ENCODE results near the gene DNAH6. TPM values are rescaled to one million over a fixed set of nuclear protein-coding genes. Genes with fewer than 3 reads are reported as not detected.

Gene DNAH6
- total RNA-seq, 1 experiment from 2014 or later: 1.6 TPM

- ChIA-PET POLR2A (no interaction called here), RAD21 (ENCODE audit: low non-redundant PET in 1 of 2, low total read pairs in 2 of 2, uncharacterized antibody in 2 of 2, unreplicated experiment in 2 of 2) (no interaction called here), CTCF (interaction anchor here (0.7 kb wide), 1 partner anchor 200 kb away, joined by 3 read pairs; no protein-coding TSS in a partner anchor)
- no peak overlapping the region for H3K4me3 ChIP-seq (replicated peaks in 1 of 2; ENCODE audit: low read depth in 1 of 2, low read length in 2 of 2)
- no peak for DNase-seq (ENCODE audit: low read depth, low spot score)
- H3K27me3 ChIP-seq (ENCODE audit: insufficient read depth, low read length): no peaks in the 10 kb centered on the region
- H3K4me1 ChIP-seq (ENCODE audit: control insufficient read depth in 1 of 2, insufficient read depth in 2 of 2, low read length in 2 of 2): no peaks in the 10 kb centered on the region
- H3K9ac ChIP-seq (ENCODE audit: low read length): no peak overlapping the region
- intact Hi-C loops (cut with micrococcal nuclease): no loop called here
- H3K9me2 ChIP-seq (ENCODE audit: insufficient read depth): no peaks in the 10 kb centered on the region
- TF ChIP-seq SIN3A (IDR thresholded peaks at IDR 0.05; ENCODE audit: low read depth) (no peak), JUND (IDR thresholded peaks at IDR 0.05) (no peak), EZH2phosphoT487 (IDR thresholded peaks at IDR 0.05; ENCODE audit: borderline replicate concordance) (no peak), SRF (IDR thresholded peaks at IDR 0.05; ENCODE audit: low read depth) (no peak), RAD21 (IDR thresholded peaks at IDR 0.05; ENCODE audit: low read depth) (no peak), POLR2AphosphoS5 (IDR thresholded peaks at IDR 0.05; ENCODE audit: low read depth, low read length) (no peak), TCF7L2 (IDR thresholded peaks at IDR 0.05; ENCODE audit: borderline replicate concordance, extremely low read depth, insufficient read depth, insufficient read length) (no peak), EGR1 (IDR thresholded peaks at IDR 0.05; ENCODE audit: low read depth) (no peak), ZFX (IDR thresholded peaks at IDR 0.05) (no peak), CEBPB (IDR thresholded peaks at IDR 0.05; ENCODE audit: low read depth) (no peak), YY1 (IDR thresholded peaks at IDR 0.05; ENCODE audit: extremely low read depth, insufficient replicate concordance, low read depth, low read length) (no peak), FOSL1 (IDR thresholded peaks at IDR 0.05; ENCODE audit: low read depth) (no peak), POLR2A (IDR thresholded peaks at IDR 0.05; ENCODE audit: borderline replicate concordance, extremely low read depth, insufficient read depth, insufficient read length) (no peak)
- TF ChIP-seq, protein P1, sequence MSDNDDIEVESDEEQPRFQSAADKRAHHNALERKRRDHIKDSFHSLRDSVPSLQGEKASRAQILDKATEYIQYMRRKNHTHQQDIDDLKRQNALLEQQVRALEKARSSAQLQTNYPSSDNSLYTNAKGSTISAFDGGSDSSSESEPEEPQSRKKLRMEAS (IDR thresholded peaks at IDR 0.05): no peak
- TF ChIP-seq, protein P2, sequence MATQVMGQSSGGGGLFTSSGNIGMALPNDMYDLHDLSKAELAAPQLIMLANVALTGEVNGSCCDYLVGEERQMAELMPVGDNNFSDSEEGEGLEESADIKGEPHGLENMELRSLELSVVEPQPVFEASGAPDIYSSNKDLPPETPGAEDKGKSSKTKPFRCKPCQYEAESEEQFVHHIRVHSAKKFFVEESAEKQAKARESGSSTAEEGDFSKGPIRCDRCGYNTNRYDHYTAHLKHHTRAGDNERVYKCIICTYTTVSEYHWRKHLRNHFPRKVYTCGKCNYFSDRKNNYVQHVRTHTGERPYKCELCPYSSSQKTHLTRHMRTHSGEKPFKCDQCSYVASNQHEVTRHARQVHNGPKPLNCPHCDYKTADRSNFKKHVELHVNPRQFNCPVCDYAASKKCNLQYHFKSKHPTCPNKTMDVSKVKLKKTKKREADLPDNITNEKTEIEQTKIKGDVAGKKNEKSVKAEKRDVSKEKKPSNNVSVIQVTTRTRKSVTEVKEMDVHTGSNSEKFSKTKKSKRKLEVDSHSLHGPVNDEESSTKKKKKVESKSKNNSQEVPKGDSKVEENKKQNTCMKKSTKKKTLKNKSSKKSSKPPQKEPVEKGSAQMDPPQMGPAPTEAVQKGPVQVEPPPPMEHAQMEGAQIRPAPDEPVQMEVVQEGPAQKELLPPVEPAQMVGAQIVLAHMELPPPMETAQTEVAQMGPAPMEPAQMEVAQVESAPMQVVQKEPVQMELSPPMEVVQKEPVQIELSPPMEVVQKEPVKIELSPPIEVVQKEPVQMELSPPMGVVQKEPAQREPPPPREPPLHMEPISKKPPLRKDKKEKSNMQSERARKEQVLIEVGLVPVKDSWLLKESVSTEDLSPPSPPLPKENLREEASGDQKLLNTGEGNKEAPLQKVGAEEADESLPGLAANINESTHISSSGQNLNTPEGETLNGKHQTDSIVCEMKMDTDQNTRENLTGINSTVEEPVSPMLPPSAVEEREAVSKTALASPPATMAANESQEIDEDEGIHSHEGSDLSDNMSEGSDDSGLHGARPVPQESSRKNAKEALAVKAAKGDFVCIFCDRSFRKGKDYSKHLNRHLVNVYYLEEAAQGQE (IDR thresholded peaks at IDR 0.05; ENCODE audit: low read depth): no peak
- TF ChIP-seq, protein P3, sequence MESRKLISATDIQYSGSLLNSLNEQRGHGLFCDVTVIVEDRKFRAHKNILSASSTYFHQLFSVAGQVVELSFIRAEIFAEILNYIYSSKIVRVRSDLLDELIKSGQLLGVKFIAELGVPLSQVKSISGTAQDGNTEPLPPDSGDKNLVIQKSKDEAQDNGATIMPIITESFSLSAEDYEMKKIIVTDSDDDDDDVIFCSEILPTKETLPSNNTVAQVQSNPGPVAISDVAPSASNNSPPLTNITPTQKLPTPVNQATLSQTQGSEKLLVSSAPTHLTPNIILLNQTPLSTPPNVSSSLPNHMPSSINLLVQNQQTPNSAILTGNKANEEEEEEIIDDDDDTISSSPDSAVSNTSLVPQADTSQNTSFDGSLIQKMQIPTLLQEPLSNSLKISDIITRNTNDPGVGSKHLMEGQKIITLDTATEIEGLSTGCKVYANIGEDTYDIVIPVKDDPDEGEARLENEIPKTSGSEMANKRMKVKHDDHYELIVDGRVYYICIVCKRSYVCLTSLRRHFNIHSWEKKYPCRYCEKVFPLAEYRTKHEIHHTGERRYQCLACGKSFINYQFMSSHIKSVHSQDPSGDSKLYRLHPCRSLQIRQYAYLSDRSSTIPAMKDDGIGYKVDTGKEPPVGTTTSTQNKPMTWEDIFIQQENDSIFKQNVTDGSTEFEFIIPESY (IDR thresholded peaks at IDR 0.05; ENCODE audit: extremely low read depth, insufficient replicate concordance, low read length): no peak
- no peak for ATAC-seq
- no peaks in the 10 kb centered on the region for H4K20me1 ChIP-seq (ENCODE audit: insufficient read depth)
- BruUV-seq (replicated peaks): no TSS peak
- no peaks in the 10 kb centered on the region for H3K9me3 ChIP-seq (ENCODE audit: control insufficient read depth in 1 of 2, insufficient read depth in 1 of 2, low read depth in 1 of 2, low read length in 2 of 2)
- no peak overlapping the region for H3K27ac ChIP-seq (ENCODE audit: low read depth, low read length)
- no peaks in the 10 kb centered on the region for H3K79me2 ChIP-seq (ENCODE audit: insufficient read depth, low read length)
- no peak overlapping the region for H2AFZ ChIP-seq (ENCODE audit: low read depth, low read length, poor library complexity, severe bottlenecking)
- H3K36me3 ChIP-seq (ENCODE audit: control insufficient read depth in 1 of 2, insufficient read depth in 2 of 2, low read length in 2 of 2): no peaks in the 10 kb centered on the region
- no peak overlapping the region for H3K4me2 ChIP-seq (ENCODE audit: low read length)
Measured at GRCh38 chr2:84823788-84824187, 307.5 kb downstream of the DNAH6 start.
